GM08714 (cell line): ENCODE data around the gene NKAIN1.
"Not testable (repeated sequence)": the region's sequence is repeated elsewhere in the genome, so short reads cannot be mapped to it uniquely, and the experiment has no call there.

ENCODE experiments used
- H3K4me3 ChIP-seq: fragments of 200-500 bp; sonication (Bioruptor generic); 2 replicates; pipeline ENCODE4 v1.5.1; 2014; ENCODE audit warnings: mild to moderate bottlenecking, low read length, inconsistent platforms
- ZNF274 ChIP-seq: IDR thresholded peaks from 2 replicates; pipeline ENCODE4 v1.6.1; 2012; ENCODE audit warnings: mild to moderate bottlenecking, low read depth, low read length

Gene NKAIN1

DNA sequence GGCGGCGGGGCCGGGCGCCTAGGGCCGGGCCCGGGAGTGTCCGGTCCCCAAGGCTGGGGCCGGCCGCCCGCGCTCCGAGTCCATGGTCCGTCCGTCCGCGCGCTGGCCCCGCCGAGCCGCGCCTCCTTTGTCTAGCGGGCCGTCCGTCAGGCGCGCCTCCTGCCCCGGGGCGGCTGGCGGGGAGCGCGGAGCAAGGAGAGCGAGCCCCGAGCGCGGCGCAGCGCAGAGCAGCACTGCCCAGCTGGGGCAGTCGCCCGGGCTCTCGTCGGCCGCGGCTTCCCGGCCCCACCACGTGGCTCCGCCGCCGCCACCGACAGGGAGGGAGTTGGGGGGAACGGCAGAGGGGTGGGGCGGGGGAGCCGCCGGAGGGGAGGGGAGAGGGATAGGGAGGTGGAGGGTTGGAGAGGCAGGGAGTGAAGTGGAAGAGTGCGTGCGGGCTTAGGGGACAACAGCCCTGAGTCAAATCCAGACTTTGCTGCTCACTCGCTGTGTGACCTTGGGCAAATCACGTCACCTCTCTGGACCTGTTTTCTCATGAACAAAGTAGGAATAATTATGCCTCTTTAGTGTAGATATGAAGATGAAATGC, at the start of gene NKAIN1:
Gene NKAIN1 (minus strand): TSS at position 235 of the 589 bp plus-strand sequence. CDS start 340 bp downstream, outside the sequence.
- H3K4me3 ChIP-seq, result no peak within 1 kb of the TSS
- no peak for TF ChIP-seq ZNF274

DNA sequence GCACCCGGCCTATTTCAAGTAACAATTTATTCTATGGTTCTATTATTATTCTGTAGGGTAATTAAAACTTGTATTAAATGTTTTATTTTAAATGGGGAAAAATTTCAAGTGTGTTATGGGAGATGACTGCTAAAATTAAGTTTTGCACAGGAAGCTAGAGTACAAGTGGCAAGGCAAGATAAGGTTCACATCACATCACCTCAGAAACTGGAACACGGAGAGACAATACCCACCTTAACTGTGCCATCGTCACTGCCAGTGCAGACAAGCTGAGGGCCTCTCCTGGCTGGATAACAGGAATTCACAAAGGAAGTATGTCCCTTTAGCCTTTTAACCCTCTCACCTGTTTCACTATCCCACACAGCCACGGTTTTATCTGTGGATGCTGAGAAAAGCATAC, 49.3 kb upstream of the NKAIN1 start:
- TF ChIP-seq ZNF274, result no peak
- H3K4me3 ChIP-seq, result no peak overlapping the region

DNA sequence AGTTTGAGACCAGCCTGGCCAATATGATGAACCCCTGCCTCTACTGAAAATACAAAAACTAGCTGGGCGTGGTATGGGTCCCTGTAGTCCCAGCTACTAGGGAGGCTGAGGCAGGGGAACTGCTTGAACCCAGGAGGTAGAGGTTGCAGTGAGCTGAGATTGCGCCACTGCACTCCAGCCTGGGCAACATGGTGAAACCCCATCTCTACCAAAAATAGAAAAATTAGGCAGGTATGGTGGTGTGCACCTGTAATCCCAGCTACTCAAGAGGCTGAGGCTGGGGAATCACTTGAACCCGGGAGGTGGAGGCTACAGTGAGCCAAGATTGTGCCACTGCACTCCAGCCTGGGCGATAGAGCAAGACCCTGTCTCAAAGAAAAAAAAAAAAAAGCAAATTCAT, 48.1 kb upstream of the NKAIN1 start:
- not testable (repeated sequence) for H3K4me3 ChIP-seq

DNA sequence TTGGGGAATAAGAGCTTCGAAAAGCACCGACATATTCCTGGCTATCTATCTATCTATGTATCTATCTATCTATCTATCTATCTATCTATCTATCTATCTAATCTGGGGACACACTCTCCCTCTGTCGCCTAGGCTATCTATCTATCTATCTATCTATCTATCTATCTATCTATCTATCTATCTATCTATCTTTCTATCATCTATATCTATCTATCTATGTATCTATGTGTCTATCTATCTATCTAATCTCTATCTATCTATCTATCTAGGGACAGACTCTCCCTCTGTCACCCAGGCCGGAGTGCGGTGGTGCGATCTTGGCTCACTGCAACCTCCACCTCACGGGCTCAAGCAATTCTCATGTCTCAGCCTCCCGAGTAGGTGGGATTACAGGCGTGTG, 42.7 kb upstream of the NKAIN1 start:
- not testable (repeated sequence) for H3K4me3 ChIP-seq

DNA sequence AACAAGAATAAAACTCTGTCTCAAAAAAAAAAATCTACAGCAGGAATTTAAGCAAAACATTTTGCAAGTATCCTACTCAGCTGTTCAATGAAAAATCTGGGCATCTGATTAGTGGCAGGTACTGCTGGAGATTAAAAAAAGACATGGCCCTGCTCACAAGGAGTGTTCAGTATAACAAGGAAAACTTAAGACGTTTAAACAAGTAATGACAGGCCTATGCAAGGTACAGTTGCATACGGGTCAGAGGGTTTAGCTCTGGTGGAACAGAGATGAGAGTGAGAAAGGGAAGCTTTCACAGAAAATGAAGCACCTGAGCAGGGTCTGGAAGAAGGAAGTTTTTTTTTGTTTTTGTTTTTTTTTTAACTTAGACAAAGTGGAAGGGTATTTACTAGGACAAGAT, 33.9 kb upstream of the NKAIN1 start:
- no peak overlapping the region for H3K4me3 ChIP-seq
- no peak for TF ChIP-seq ZNF274

DNA sequence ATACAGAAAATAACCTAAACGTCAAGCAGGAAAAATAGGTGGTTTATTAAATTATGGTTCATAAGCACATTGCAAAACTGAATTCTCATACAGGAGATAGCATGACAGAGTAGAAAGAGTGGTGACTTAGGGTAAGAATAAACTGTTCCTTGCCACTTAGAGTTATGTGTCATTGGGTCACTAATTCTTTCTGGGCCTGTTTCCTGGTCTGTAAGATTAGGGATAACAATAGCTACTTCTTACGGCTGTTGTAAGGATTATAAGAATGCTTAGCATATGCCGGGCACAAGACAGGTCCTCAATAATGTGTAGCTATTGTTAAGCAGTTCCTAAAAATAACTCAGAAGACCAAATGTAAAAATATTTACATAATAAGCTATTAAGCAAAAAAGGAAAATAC, 32.7 kb upstream of the NKAIN1 start:
- no peak for TF ChIP-seq ZNF274
- no peak overlapping the region for H3K4me3 ChIP-seq

DNA sequence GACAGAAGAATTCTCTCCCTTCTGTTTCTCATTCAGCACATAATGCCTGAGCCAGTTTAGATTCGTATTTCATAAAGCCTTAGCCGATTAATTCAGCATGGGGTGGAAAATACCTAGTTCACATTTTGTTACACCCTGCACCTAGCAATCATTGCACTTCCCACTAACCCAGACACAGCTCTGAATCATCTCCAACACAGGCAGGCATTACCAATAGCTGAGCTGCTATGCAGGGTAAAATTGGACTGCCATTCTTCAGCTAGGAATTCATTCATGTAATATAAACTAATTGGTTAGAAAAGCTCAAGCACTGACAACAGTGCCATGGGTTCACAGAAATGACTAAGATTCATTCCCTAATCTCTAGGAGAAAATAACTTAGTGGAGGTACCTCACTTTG, 26.9 kb upstream of the NKAIN1 start:
- no peak overlapping the region for H3K4me3 ChIP-seq
- no peak for TF ChIP-seq ZNF274

DNA sequence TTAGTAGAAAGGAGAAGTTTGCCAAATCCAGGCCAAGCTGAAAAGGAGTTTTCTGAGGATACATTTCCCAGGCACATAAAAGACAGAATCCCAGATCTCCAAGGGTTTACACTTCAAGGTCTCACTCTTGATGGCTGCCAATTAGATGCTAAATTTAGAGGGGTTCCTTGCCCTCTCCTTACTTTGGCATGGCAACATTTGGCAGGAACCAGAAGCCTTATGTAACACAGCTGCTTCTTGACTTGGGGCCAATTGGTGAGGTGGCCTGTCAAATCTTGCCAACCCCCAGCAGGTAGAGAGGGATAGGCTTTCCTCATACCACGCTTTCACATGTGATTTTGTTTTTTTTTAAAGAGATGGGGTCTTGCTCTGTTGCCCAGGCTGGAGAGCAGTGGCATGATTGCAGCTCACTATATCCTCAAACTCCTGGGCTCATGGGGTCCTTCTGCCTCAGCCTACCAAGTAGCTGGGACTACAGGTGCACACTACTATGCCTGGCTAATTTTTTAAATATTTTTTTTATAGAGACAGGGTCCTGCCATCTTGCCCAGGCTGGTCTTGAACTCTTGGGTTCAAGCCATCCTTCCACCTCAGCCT, 25.2 kb upstream of the NKAIN1 start:
- no peak for TF ChIP-seq ZNF274
- H3K4me3 ChIP-seq, result no peak overlapping the region

DNA sequence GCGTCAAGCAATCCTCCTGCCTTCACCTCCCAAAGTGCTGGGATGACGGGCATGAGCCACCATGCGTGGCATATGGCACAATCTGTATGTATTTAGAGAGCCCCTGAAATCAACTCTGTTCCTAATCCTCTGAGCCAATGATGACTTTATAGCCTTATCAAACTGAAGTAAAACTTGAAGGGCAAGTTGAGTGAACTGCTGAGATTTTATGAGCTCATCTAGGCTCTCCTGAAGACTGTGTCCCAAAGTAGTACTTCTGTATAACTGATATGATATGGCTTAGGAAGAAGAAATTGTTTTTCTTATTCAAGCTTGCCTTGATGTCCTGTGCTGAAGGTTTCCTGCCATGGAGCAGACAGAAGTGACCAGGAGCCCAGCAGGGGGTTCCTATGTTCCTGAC, 23.7 kb upstream of the NKAIN1 start:
- H3K4me3 ChIP-seq, result no peak overlapping the region
- no peak for TF ChIP-seq ZNF274

DNA sequence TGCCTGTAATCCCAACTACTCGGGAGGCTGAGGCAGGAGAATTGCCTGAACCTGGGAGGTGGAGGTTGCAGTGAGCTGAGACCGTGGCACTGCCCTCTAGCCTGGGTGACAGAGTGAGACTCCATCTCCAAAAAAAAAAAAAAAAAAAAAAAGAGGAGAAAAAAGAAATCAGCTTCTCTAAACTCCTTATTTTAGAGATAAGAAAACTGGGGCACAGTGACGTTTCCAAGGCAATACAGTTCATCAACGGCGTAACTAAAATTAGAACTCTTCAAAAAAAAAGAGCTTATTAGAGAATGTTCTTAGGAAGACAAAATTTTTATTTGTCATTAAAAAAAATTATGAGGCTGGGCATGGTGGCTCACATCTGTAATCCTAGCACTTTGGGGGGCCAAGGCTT, 22.7 kb upstream of the NKAIN1 start:
- H3K4me3 ChIP-seq, result not testable (repeated sequence)

DNA sequence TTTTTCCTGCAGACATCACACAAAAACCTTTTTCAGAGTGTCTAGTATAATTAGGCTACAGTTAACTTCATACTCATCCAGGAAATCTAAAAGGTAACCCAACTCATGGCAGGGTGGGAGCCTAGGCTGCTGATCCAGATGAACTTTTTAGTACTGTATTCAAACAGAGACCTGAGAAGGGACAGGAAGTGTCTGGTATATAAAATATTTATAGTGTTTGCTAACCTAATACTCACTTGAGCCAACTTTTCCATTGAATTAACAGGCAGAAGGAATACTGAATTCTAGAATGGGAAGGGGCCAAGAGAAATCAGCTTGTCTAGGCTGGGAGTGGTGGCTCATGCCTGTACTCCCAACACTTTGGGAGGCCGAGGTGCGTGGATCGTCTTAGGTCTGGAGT, 22.2 kb upstream of the NKAIN1 start:
- no peak for TF ChIP-seq ZNF274
- H3K4me3 ChIP-seq, result no peak overlapping the region

DNA sequence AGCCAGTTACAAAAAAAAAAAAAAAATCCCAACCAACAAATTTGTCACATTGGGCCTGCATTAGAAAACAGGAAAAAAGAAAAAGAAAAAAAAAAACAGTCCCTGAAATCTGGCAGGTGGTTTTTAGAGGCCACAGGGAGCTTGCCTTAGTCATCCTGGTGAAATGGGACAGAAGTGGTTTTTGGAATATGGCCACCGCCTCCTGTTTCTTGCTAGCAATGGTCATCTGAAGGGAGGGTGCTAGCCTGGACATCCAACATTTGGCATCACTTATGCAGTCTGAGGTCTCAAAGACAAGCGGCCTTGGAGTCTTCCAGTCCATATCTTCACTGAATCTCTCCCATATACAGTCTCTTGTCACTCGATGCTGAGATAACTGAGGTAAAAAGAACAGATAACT, 20.1 kb upstream of the NKAIN1 start:
- H3K4me3 ChIP-seq, result no peak overlapping the region
- no peak for TF ChIP-seq ZNF274

DNA sequence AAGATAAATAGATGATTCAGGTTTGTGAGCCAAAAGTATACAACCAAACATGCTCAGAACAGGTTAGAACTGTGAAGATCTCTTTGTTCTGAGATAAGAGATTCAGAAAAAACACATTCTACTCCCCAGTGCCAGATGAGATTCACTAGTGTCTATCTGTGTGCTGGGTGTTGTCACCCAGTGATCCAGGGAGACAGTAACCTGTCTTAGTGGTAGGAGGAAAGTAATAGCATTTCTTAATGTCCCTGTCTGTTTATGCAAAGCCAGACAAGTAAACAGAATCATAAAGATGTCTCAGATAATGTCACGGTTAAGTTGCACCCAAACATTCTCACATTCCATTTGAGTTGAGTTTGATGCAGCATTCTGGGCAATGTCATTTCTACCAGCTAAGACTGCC, 18.9 kb upstream of the NKAIN1 start:
- no peak overlapping the region for H3K4me3 ChIP-seq
- no peak for TF ChIP-seq ZNF274

DNA sequence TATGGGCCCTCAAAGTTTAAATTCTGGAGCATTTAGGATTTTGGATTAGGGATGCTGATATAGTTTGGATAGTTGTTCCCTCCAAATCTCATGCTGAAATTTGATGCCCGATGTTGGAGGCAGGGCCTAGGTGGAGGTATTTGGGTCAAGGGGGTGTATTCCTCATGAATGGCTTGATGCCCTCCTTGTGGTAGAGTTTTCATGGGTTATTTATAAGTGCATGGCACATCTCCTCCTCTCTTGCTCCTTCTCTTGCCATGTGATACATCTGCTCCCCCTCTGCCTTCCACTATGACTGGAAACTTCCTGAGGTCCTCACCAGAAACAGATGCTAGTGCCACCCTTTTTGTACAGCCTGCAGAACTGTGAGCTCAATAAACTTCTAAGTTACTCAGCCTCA, 17.5 kb upstream of the NKAIN1 start:
- H3K4me3 ChIP-seq, result no peak overlapping the region
- no peak for TF ChIP-seq ZNF274

DNA sequence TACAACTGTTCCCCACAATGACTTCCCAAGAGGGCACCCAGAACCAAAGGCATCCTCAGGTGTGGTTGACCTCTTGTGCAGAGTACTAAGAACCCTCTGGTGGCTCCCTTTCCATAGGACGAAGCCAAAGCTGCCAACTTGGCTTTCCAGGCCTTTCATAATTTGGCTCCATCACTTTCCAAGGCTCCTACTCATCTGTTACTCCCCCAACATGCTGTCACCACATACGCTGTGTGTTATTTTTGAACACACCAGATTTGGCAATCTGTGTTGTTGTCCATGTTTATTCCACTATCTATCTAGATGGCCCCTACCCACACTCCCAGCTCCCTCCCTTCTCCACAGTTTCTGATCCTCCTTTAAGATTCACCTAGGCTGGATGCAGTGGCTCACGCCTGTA, 10.2 kb upstream of the NKAIN1 start:
- TF ChIP-seq ZNF274, result no peak
- no peak overlapping the region for H3K4me3 ChIP-seq

DNA sequence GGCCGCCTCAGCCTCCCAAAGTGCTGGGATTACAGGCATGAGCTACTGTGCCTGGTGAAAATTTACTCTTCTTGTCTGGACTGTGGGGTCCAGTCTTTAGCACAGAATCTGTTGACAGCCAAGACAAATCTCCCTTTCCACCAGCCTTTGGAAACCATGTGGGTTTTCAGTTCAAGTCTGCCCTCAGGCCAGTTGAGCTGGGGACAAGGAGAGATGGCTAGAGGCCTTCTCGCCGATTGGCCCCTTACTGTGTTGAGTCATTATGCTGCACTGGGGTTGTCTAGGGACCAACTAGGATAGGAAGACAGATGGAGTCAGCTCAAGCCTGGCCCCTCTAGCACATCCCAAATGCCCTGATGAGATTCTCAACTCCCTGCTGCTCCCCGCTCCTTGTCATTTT, 8.6 kb upstream of the NKAIN1 start:
- no peak for TF ChIP-seq ZNF274
- H3K4me3 ChIP-seq, result no peak overlapping the region
